Fibroblast of lung (primary cell): ENCODE results near the gene AIPL1. TPM values are rescaled to one million over a fixed set of nuclear protein-coding genes. Genes with fewer than 3 reads are reported as not detected.

Experiments used
- DNase-seq, 2 donors: peaks; one replicate each; pipeline versions ENCODE4 v3.0.0 to v3.0.0-alpha.2; 2010; ENCODE audit warnings: low read depth in 2 of 2
- H2AFZ ChIP-seq: 2 replicates; pipeline ENCODE4 v1.5.1; 2012; ENCODE audit warnings: low read length, control low read depth, inconsistent platforms
- H3K27ac ChIP-seq: 2 replicates; pipeline ENCODE4 v1.5.1; 2011; ENCODE audit warnings: low read length, control low read depth; ENCODE audit not compliant: insufficient read depth
- H3K27me3 ChIP-seq: 2 replicates; pipeline ENCODE4 v1.5.1; 2011; ENCODE audit warnings: mild to moderate bottlenecking, low read length; ENCODE audit not compliant: control insufficient read depth, insufficient read depth
- H3K36me3 ChIP-seq: 2 replicates; pipeline ENCODE4 v1.5.1; 2011; ENCODE audit warnings: low read length; ENCODE audit not compliant: control insufficient read depth, insufficient read depth
- H3K4me1 ChIP-seq: 2 replicates; pipeline ENCODE4 v1.5.1; 2011; ENCODE audit warnings: low read length; ENCODE audit not compliant: control insufficient read depth, insufficient read depth; ENCODE audit errors: extremely low read depth
- H3K4me2 ChIP-seq: 2 replicates; pipeline ENCODE4 v1.5.1; 2011; ENCODE audit warnings: low read length, control low read depth; ENCODE audit not compliant: insufficient read depth; ENCODE audit errors: extremely low read depth
- H3K4me3 ChIP-seq, 4 experiments: fragments of 200-600 bp in 1 of 4; sonication (generic) in 1 of 4; replicated peaks in 1 of 4; 2 replicates each; pipeline ENCODE4 v1.5.1; 2011 to 2016; ENCODE audit warnings: low read length in 4 of 4, low read depth in 3 of 4, mild to moderate bottlenecking in 3 of 4, control low read depth in 2 of 4, inconsistent platforms in 1 of 4, mixed read lengths in 1 of 4; ENCODE audit not compliant: insufficient read depth in 1 of 4; ENCODE audit errors: control extremely low read depth in 1 of 4
- H3K79me2 ChIP-seq: 2 replicates; pipeline ENCODE4 v1.5.1; 2012; ENCODE audit warnings: mild to moderate bottlenecking, low read length, inconsistent platforms; ENCODE audit not compliant: control insufficient read depth, insufficient read depth
- H3K9ac ChIP-seq: 2 replicates; pipeline ENCODE4 v1.5.1; 2011; ENCODE audit warnings: mild to moderate bottlenecking, low read length, control low read depth; ENCODE audit not compliant: insufficient read depth
- H3K9me3 ChIP-seq: 2 replicates; pipeline ENCODE4 v1.5.1; 2012; ENCODE audit warnings: low read depth, low read length; ENCODE audit not compliant: control insufficient read depth, insufficient read depth
- H4K20me1 ChIP-seq: 2 replicates; pipeline ENCODE4 v1.5.1; 2011; ENCODE audit warnings: low read length; ENCODE audit not compliant: control insufficient read depth, insufficient read depth; ENCODE audit errors: extremely low read depth
- EZH2 ChIP-seq: IDR thresholded peaks from 2 replicates; pipeline ENCODE4 v1.5.1; 2012; ENCODE audit warnings: low read length, control low read depth, mild to moderate bottlenecking; ENCODE audit errors: missing control alignments
- polyA plus RNA-seq, 2 donors: library from polyadenylated mRNA; depleted of rRNA in 1 of 2; stranded (reverse) in 1 of 2; unstranded in 1 of 2; fragments of >200 nt; gene quantifications; 2 replicates each; pipeline ENCODE4 v1.2.1, GENCODE V29; 2011 to 2012; ENCODE audit warnings: missing spikeins in 1 of 2
- total RNA-seq: library from RNA; depleted of rRNA; stranded (reverse); fragments of >200 nt; gene quantifications from 2 replicates; pipeline ENCODE4 v1.2.1, GENCODE V29; 2014
- TF ChIP-seq, protein P1 (sequence below), 2 donors: IDR thresholded peaks in 1 of 2; conservative IDR thresholded peaks in 1 of 2; 1 replicate in 1 of 2; 2 replicates in 1 of 2; pipeline ENCODE4 v1.5.1; 2011 to 2012; ENCODE audit warnings: low read length in 2 of 2, control low read depth in 1 of 2, inconsistent platforms in 1 of 2, low read depth in 1 of 2, mild to moderate bottlenecking in 1 of 2

Gene AIPL1
- total and polyA plus RNA-seq, 2 donors (not counting 1 experiment from before 2014, with no cell fraction given), result 0.05 TPM; not detected in 1

DNA sequence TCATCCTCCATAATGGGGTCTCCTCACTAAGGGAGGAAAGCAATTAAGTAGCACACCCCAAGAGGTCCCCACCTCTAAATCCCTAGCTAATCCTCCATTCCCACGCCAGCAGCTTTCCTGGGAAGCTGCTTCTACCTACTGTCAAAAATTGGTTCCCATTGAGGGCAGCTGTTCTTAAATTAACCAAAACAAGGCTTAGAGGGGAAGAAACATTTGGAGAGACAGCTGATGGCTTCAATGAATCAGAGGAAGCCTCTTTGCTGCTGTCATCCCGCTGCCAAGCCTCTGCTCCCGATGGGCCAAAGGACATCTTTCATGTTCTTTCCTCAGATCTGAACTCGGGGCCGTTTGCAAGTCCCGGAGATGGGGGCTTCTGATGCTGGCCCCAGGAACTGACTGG is 26.6 kb downstream of the AIPL1 start:
- Histone ChIP-seq H3K4me2 (no peak overlapping the region), H3K4me3 (no peak overlapping the region), H3K79me2 (no peaks in the 10 kb centered on the region), H4K20me1 (no peaks in the 10 kb centered on the region), H3K36me3 (no peaks in the 10 kb centered on the region), H3K9ac (no peak overlapping the region), H3K4me1 (no peaks in the 10 kb centered on the region), H3K9me3 (no peaks in the 10 kb centered on the region), H3K27ac (no peak overlapping the region), H3K27me3 (no peaks in the 10 kb centered on the region), H2AFZ (no peak overlapping the region)
- no peak for DNase-seq
- TF ChIP-seq EZH2, result no peak
- TF ChIP-seq, protein P1, sequence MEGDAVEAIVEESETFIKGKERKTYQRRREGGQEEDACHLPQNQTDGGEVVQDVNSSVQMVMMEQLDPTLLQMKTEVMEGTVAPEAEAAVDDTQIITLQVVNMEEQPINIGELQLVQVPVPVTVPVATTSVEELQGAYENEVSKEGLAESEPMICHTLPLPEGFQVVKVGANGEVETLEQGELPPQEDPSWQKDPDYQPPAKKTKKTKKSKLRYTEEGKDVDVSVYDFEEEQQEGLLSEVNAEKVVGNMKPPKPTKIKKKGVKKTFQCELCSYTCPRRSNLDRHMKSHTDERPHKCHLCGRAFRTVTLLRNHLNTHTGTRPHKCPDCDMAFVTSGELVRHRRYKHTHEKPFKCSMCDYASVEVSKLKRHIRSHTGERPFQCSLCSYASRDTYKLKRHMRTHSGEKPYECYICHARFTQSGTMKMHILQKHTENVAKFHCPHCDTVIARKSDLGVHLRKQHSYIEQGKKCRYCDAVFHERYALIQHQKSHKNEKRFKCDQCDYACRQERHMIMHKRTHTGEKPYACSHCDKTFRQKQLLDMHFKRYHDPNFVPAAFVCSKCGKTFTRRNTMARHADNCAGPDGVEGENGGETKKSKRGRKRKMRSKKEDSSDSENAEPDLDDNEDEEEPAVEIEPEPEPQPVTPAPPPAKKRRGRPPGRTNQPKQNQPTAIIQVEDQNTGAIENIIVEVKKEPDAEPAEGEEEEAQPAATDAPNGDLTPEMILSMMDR (conservative IDR thresholded peaks at IDR 0.05 in 1 of 2, IDR thresholded peaks at IDR 0.05 in 1 of 2; ENCODE audit: low read depth in 1 of 2, low read length in 2 of 2), result no peak

DNA sequence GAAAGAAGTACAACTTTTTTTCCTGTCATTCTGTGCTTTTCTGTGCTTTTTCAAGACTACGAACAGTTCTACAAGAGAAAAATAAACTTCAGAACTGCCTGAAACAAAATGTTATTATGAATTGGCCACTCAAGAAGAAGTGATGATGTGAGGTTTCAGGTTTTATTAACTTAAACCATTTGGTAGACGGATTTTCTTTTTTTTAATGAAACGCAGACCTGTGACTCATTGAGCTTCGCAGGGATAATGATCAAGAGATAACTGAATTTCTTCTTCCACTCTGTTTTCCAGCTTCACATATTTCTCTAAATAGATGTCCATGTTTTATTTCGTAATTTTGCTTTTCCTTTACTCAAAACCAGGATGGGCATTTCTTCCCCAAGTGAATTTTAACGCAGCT is 32.7 kb downstream of the AIPL1 start:
- no peaks in the 10 kb centered on the region for H3K4me1 ChIP-seq
- no peak for DNase-seq
- no peak overlapping the region for H3K4me2 ChIP-seq
- no peak overlapping the region for H3K27ac ChIP-seq
- no peak overlapping the region for H2AFZ ChIP-seq
- H4K20me1 ChIP-seq, result no peaks in the 10 kb centered on the region
- H3K79me2 ChIP-seq, result no peaks in the 10 kb centered on the region
- H3K9me3 ChIP-seq, result no peaks in the 10 kb centered on the region
- no peak for TF ChIP-seq EZH2
- TF ChIP-seq, protein P1 (conservative IDR thresholded peaks at IDR 0.05 in 1 of 2, IDR thresholded peaks at IDR 0.05 in 1 of 2; ENCODE audit: low read depth in 1 of 2, low read length in 2 of 2), result no peak
- no peak overlapping the region for H3K9ac ChIP-seq
- H3K36me3 ChIP-seq, result no peaks in the 10 kb centered on the region
- no peak overlapping the region for H3K4me3 ChIP-seq
- H3K27me3 ChIP-seq, result no peaks in the 10 kb centered on the region

DNA sequence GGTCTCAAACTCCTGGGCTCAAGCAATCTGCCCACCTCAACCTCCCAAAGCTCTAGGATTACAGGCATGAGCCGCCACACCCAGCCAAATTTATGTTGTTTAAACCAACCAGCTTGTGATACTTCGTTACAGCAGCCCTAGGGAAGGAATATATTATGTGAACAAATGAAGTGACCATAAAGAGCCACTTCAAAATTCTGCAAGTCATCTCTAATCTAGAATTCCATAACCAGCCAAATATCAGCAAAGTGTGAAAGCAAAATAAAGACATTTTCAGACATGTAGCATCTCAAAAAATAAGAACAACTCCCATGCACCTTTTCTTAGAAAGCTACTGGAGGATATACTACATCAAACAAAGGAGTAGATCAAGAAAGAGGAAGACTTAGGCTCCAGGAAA is 36.0 kb downstream of the AIPL1 start:
- Histone ChIP-seq H2AFZ (no peak overlapping the region), H3K27ac (no peak overlapping the region), H3K4me3 (no peak overlapping the region), H3K9ac (no peak overlapping the region), H3K9me3 (no peaks in the 10 kb centered on the region), H3K4me2 (no peak overlapping the region), H3K36me3 (no peaks in the 10 kb centered on the region), H3K4me1 (no peaks in the 10 kb centered on the region), H3K79me2 (no peaks in the 10 kb centered on the region), H4K20me1 (no peaks in the 10 kb centered on the region), H3K27me3 (no peaks in the 10 kb centered on the region)
- no peak for DNase-seq
- TF ChIP-seq, protein P1 (conservative IDR thresholded peaks at IDR 0.05 in 1 of 2, IDR thresholded peaks at IDR 0.05 in 1 of 2; ENCODE audit: low read depth in 1 of 2, low read length in 2 of 2), result no peak
- TF ChIP-seq EZH2, result no peak
